MG63 (cell line): ENCODE results near the gene DHX40. TPM values are rescaled to one million over a fixed set of nuclear protein-coding genes. Genes with fewer than 3 reads are reported as not detected.
"Not testable (repeated sequence)": the region's sequence is repeated elsewhere in the genome, so short reads cannot be mapped to it uniquely, and the experiment has no call there.

ENCODE experiments used
- DNase-seq: peaks from one replicate; pipeline ENCODE4 v3.0.0-alpha.2; 2020
- H3K27me3 ChIP-seq: fragments of 250-450 bp; sonication (Bioruptor Pico); 2 replicates; pipeline ENCODE4 v1.5.1; 2020; ENCODE audit warnings: mild to moderate bottlenecking, moderate library complexity
- H3K36me3 ChIP-seq: fragments of 250-450 bp; sonication (Bioruptor Pico); 2 replicates; pipeline ENCODE4 v1.5.1; 2020; ENCODE audit warnings: mild to moderate bottlenecking, moderate library complexity
- H3K4me3 ChIP-seq: fragments of 250-450 bp; sonication (Bioruptor Pico); 2 replicates; pipeline ENCODE4 v1.5.1; 2020; ENCODE audit warnings: mild to moderate bottlenecking, moderate library complexity
- H3K9me3 ChIP-seq: fragments of 250-450 bp; sonication (Bioruptor Pico); 2 replicates; pipeline ENCODE4 v1.5.1; 2020; ENCODE audit warnings: mild to moderate bottlenecking, moderate library complexity
- total RNA-seq: library from RNA; depleted of rRNA; stranded (reverse); fragments of >200 nt; shearing (Covaris generic); gene quantifications from 2 replicates; pipeline ENCODE4 v1.2.3, GENCODE V29; 2014; ENCODE audit warnings: low replicate concordance

The DHX40 gene
- total RNA-seq, 1 experiment from 2014 or later: 45.1 TPM

GRCh38 chr17:59545942-59546341, 19.5 kb upstream of the DHX40 start:
- no peak overlapping the region for H3K4me3 ChIP-seq
- no peaks in the 10 kb centered on the region; the same call in 1 of the 2 replicates for H3K27me3 ChIP-seq
- no peaks in the 10 kb centered on the region for H3K9me3 ChIP-seq
- H3K36me3 ChIP-seq: no peaks in the 10 kb centered on the region
- no peak for DNase-seq

GRCh38 chr17:59547131-59547915, 18.1 kb upstream of the DHX40 start:
- no peaks in the 10 kb centered on the region for H3K36me3 ChIP-seq
- DNase-seq: no peak
- no peaks in the 10 kb centered on the region; the same call in 1 of the 2 replicates for H3K27me3 ChIP-seq
- no peak overlapping the region for H3K4me3 ChIP-seq
- H3K9me3 ChIP-seq: no peaks in the 10 kb centered on the region

- not testable (repeated sequence) for H3K4me3 ChIP-seq, H3K9me3 ChIP-seq, DNase-seq, H3K27me3 ChIP-seq, H3K36me3 ChIP-seq
These were observed 16.4 kb upstream of the DHX40 start for GRCh38 chr17:59548985-59549384.

GRCh38 chr17:59550703-59551102, 14.7 kb upstream of the DHX40 start:
- H3K27me3 ChIP-seq: no peaks in the 10 kb centered on the region; the same call in 1 of the 2 replicates
- no peak for DNase-seq
- no peaks in the 10 kb centered on the region for H3K36me3 ChIP-seq
- H3K9me3 ChIP-seq: no peaks in the 10 kb centered on the region
- no peak overlapping the region for H3K4me3 ChIP-seq

- no peak for DNase-seq
These were observed 7.4 kb upstream of the DHX40 start for GRCh38 chr17:59558039-59558438.

GRCh38 chr17:59558953-59559352, 6.5 kb upstream of the DHX40 start:
- no peak for DNase-seq
- no peaks in the 10 kb centered on the region for H3K9me3 ChIP-seq
- no peaks in the 10 kb centered on the region for H3K36me3 ChIP-seq
- H3K4me3 ChIP-seq: no peak overlapping the region
- H3K27me3 ChIP-seq: no peaks in the 10 kb centered on the region

More at GRCh38 chr17:59558039-59558438, 7.4 kb upstream of the DHX40 start:
- H3K4me3 ChIP-seq: no peak overlapping the region
- H3K27me3 ChIP-seq: no peaks in the 10 kb centered on the region
- H3K36me3 ChIP-seq: no peaks in the 10 kb centered on the region
- H3K9me3 ChIP-seq: no peaks in the 10 kb centered on the region

- no peak for DNase-seq
- Histone ChIP-seq H3K4me3 (no peak overlapping the region), H3K9me3 (peaks cover 3% of the 10 kb centered on the region; the same call in 1 of the 2 replicates), H3K27me3 (no peaks in the 10 kb centered on the region), H3K36me3 (no peaks in the 10 kb centered on the region)
These were observed 4.4 kb upstream of the DHX40 start for GRCh38 chr17:59561042-59561441.

GRCh38 chr17:59565959-59566324, 532 bp downstream of the DHX40 start:
- Histone ChIP-seq H3K4me3 (peak overlapping the region; percentile 95), H3K36me3 (peaks cover 4% of the 10 kb centered on the region), H3K27me3 (no peaks in the 10 kb centered on the region), H3K9me3 (peaks cover 3% of the 10 kb centered on the region; the same call in 1 of the 2 replicates)
- DNase-seq: peak; percentile 73

- H3K4me3 ChIP-seq, H3K9me3 ChIP-seq, DNase-seq, H3K27me3 ChIP-seq: not testable (repeated sequence)
- H3K36me3 ChIP-seq: peaks cover 10% of the 10 kb centered on the region
These were observed 3.7 kb downstream of the DHX40 start for GRCh38 chr17:59569151-59569550.

GRCh38 chr17:59572301-59572924, 7.0 kb downstream of the DHX40 start:
- Histone ChIP-seq H3K27me3 (no peaks in the 10 kb centered on the region), H3K36me3 (peaks cover 13% of the 10 kb centered on the region), H3K9me3 (no peaks in the 10 kb centered on the region), H3K4me3 (no peak overlapping the region)
- DNase-seq: no peak

- H3K4me3 ChIP-seq, H3K9me3 ChIP-seq, H3K36me3 ChIP-seq, DNase-seq, H3K27me3 ChIP-seq: not testable (repeated sequence)
These were observed 18.8 kb downstream of the DHX40 start for GRCh38 chr17:59584168-59584567.

GRCh38 chr17:59600169-59600568, 34.8 kb downstream of the DHX40 start:
- no peaks in the 10 kb centered on the region for H3K9me3 ChIP-seq
- peaks cover 19% of the 10 kb centered on the region for H3K36me3 ChIP-seq
- H3K27me3 ChIP-seq: no peaks in the 10 kb centered on the region
- no peak overlapping the region for H3K4me3 ChIP-seq
- DNase-seq: no peak

GRCh38 chr17:59601130-59601529, 35.7 kb downstream of the DHX40 start:
- DNase-seq: no peak
- H3K27me3 ChIP-seq: no peaks in the 10 kb centered on the region
- H3K9me3 ChIP-seq: no peaks in the 10 kb centered on the region
- H3K4me3 ChIP-seq: no peak overlapping the region
- H3K36me3 ChIP-seq: peaks cover 24% of the 10 kb centered on the region

GRCh38 chr17:59607061-59607460, 41.7 kb downstream of the DHX40 start:
- no peak for DNase-seq
- H3K9me3 ChIP-seq: no peaks in the 10 kb centered on the region
- H3K36me3 ChIP-seq: peaks cover 28% of the 10 kb centered on the region
- H3K4me3 ChIP-seq: no peak overlapping the region
- H3K27me3 ChIP-seq: no peaks in the 10 kb centered on the region

GRCh38 chr17:59607817-59608403, 42.5 kb downstream of the DHX40 start:
- H3K9me3 ChIP-seq: no peaks in the 10 kb centered on the region
- DNase-seq: no peak
- no peaks in the 10 kb centered on the region for H3K27me3 ChIP-seq
- no peak overlapping the region for H3K4me3 ChIP-seq
- peaks cover 28% of the 10 kb centered on the region for H3K36me3 ChIP-seq

GRCh38 chr17:59611503-59611902, 46.1 kb downstream of the DHX40 start:
- Histone ChIP-seq H3K27me3 (no peaks in the 10 kb centered on the region), H3K9me3 (no peaks in the 10 kb centered on the region), H3K36me3 (peaks cover 8% of the 10 kb centered on the region), H3K4me3 (no peak overlapping the region)
- DNase-seq: no peak

- Histone ChIP-seq H3K9me3 (no peaks in the 10 kb centered on the region), H3K27me3 (no peaks in the 10 kb centered on the region), H3K4me3 (no peak overlapping the region), H3K36me3 (peaks cover 9% of the 10 kb centered on the region)
- no peak for DNase-seq
These were observed 51.0 kb downstream of the DHX40 start for GRCh38 chr17:59616253-59616920.
